ENCODE data around the gene CCL7.

DNA sequence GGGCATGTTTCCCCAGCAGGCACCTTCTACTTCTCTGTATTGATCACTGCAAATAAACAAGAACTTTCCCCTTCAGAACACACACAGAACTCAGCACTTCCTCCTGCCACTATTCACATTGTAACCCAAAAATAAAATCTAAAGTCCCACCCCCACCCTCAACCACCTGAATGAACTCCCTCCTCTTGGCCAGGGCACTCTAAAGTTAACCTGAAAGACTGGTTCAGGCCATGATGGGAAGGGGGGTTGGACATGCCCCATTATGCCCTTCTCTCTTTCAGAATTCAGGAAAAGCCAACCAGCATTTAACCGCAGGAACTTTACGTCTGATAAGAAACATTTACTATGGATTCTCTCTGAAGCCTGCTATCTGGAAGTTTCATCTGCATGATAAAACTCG, 42.3 kb upstream of the CCL7 start:
- TF ChIP-seq, protein P1, sequence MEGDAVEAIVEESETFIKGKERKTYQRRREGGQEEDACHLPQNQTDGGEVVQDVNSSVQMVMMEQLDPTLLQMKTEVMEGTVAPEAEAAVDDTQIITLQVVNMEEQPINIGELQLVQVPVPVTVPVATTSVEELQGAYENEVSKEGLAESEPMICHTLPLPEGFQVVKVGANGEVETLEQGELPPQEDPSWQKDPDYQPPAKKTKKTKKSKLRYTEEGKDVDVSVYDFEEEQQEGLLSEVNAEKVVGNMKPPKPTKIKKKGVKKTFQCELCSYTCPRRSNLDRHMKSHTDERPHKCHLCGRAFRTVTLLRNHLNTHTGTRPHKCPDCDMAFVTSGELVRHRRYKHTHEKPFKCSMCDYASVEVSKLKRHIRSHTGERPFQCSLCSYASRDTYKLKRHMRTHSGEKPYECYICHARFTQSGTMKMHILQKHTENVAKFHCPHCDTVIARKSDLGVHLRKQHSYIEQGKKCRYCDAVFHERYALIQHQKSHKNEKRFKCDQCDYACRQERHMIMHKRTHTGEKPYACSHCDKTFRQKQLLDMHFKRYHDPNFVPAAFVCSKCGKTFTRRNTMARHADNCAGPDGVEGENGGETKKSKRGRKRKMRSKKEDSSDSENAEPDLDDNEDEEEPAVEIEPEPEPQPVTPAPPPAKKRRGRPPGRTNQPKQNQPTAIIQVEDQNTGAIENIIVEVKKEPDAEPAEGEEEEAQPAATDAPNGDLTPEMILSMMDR (IDR thresholded peaks at IDR 0.05; ENCODE audit: low read depth, low read length, missing input control): no peak
- no peak for TF ChIP-seq EGR1 (IDR thresholded peaks at IDR 0.05; ENCODE audit: low read depth in 2 of 2)
- TF ChIP-seq GABPA (IDR thresholded peaks at IDR 0.05 in 1 of 2, conservative IDR thresholded peaks at IDR 0.05 in 1 of 2): no peak
- no peak for TF ChIP-seq RAD21 (IDR thresholded peaks at IDR 0.05)
- TF ChIP-seq, protein P2, sequence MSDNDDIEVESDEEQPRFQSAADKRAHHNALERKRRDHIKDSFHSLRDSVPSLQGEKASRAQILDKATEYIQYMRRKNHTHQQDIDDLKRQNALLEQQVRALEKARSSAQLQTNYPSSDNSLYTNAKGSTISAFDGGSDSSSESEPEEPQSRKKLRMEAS (IDR thresholded peaks at IDR 0.05): no peak
- TF ChIP-seq YY1 (IDR thresholded peaks at IDR 0.05): no peak
- TF ChIP-seq TAF1 (conservative IDR thresholded peaks at IDR 0.05): no peak
- TF ChIP-seq, protein P3, sequence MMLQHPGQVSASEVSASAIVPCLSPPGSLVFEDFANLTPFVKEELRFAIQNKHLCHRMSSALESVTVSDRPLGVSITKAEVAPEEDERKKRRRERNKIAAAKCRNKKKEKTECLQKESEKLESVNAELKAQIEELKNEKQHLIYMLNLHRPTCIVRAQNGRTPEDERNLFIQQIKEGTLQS (IDR thresholded peaks at IDR 0.05): no peak
- no peak for TF ChIP-seq NR2F2 (IDR thresholded peaks at IDR 0.05)

Measured in liver (tissue), 3 donors.